HAP-1 (cell line): ENCODE results near the gene CACNA1I.
A peak's percentile ranks its signal among the peaks of the same experiment; 100 is the strongest.

ENCODE experiments used
- DNase-seq, 2 experiments: peaks; one replicate each; pipeline ENCODE4 v3.0.0-alpha.2; 2016 to 2020; ENCODE audit warnings: low spot score in 2 of 2
- H3K27me3 ChIP-seq: fragments of 250-450 bp; sonication (Bioruptor Pico); 2 replicates; pipeline ENCODE4 v1.5.1; 2020; ENCODE audit warnings: low read depth, mild to moderate bottlenecking, moderate library complexity
- H3K36me3 ChIP-seq: fragments of 250-450 bp; sonication (Bioruptor Pico); replicated peaks from 2 replicates; pipeline ENCODE4 v1.5.1; 2020; ENCODE audit warnings: mild to moderate bottlenecking
- H3K4me1 ChIP-seq: fragments of 250-450 bp; sonication (Bioruptor Pico); 2 replicates; pipeline ENCODE4 v1.5.1; 2020; ENCODE audit warnings: mild to moderate bottlenecking
- H3K4me3 ChIP-seq: fragments of 250-450 bp; sonication (Bioruptor Pico); 2 replicates; pipeline ENCODE4 v1.5.1; 2020; ENCODE audit warnings: mild to moderate bottlenecking, moderate library complexity
- H3K9me3 ChIP-seq: fragments of 250-450 bp; sonication (Bioruptor Pico); 2 replicates; pipeline ENCODE4 v1.5.1; 2020; ENCODE audit warnings: mild to moderate bottlenecking, moderate library complexity
- in situ Hi-C: fragments of 300-500 bp; cut with MboI; formaldehyde crosslinking; loops from 3 replicates; pipeline ENCODE4 v1.14.3; 2020; ENCODE audit warnings: low sequenced_read_pairs, inconsistent platforms, mixed read lengths

The CACNA1I gene

GRCh38 chr22:39529487-39529851, 41.1 kb upstream of the CACNA1I start:
- in situ Hi-C loops: loop anchor here (10.0 kb wide), 1 partner anchor 355 kb away; no protein-coding TSS in a partner anchor
- Histone ChIP-seq H3K4me3 (no peak overlapping the region), H3K27me3 (no peaks in the 10 kb centered on the region), H3K9me3 (no peaks in the 10 kb centered on the region; the same call in 1 of the 2 replicates), H3K36me3 (peaks cover 52% of the 10 kb centered on the region), H3K4me1 (peaks cover 22% of the 10 kb centered on the region)
- DNase-seq: no peak

- peaks cover 45% of the 10 kb centered on the region for H3K36me3 ChIP-seq
- no peak overlapping the region for H3K4me3 ChIP-seq
Measured at GRCh38 chr22:39530116-39530515, 40.4 kb upstream of the CACNA1I start.

GRCh38 chr22:39530692-39531331, 39.7 kb upstream of the CACNA1I start:
- no peaks in the 10 kb centered on the region; the same call in 1 of the 2 replicates for H3K9me3 ChIP-seq
- no peaks in the 10 kb centered on the region for H3K27me3 ChIP-seq
- peak overlapping the region; percentile 95; the same call in 1 of the 2 replicates for H3K4me3 ChIP-seq
- peak; percentile 53 to 77 for DNase-seq
- H3K36me3 ChIP-seq: peaks cover 40% of the 10 kb centered on the region
- in situ Hi-C loops: loop anchor here (10.0 kb wide), 2 partner anchors 664 to 814 kb away; partner anchors contain the start of gene ADSL
- H3K4me1 ChIP-seq: peaks cover 28% of the 10 kb centered on the region

More at GRCh38 chr22:39530116-39530515, 40.4 kb upstream of the CACNA1I start:
- DNase-seq: no peak
- peaks cover 28% of the 10 kb centered on the region for H3K4me1 ChIP-seq
- no peaks in the 10 kb centered on the region for H3K27me3 ChIP-seq
- in situ Hi-C loops: loop anchor here (10.0 kb wide), 2 partner anchors 665 to 815 kb away; partner anchors contain the start of gene ADSL
- H3K9me3 ChIP-seq: no peaks in the 10 kb centered on the region; the same call in 1 of the 2 replicates

GRCh38 chr22:39532215-39533073, 38.1 kb upstream of the CACNA1I start, which contains the start of gene RPS19BP1:
RPS19BP1 (minus strand) TSS chr22:39532748; CDS start chr22:39532738, 10 bp downstream.
- peak; percentile 99 to 100 for DNase-seq
- Histone ChIP-seq H3K4me3 (peak within 1 kb of the TSS; percentile 95), H3K36me3 (peaks cover 37% of the 10 kb centered on the region), H3K9me3 (no peaks in the 10 kb centered on the region; the same call in 1 of the 2 replicates), H3K27me3 (no peaks in the 10 kb centered on the region), H3K4me1 (peaks cover 28% of the 10 kb centered on the region)
- in situ Hi-C loops: loop anchor here (10.0 kb wide), 2 partner anchors 662 to 812 kb away; partner anchors contain the start of gene ADSL

- in situ Hi-C loops: loop anchor here (10.0 kb wide), 2 partner anchors 661 to 811 kb away; partner anchors contain the start of gene ADSL
- H3K4me3 ChIP-seq: no peak overlapping the region
- H3K4me1 ChIP-seq: peaks cover 28% of the 10 kb centered on the region
- H3K27me3 ChIP-seq: no peaks in the 10 kb centered on the region
- peaks cover 21% of the 10 kb centered on the region for H3K36me3 ChIP-seq
- H3K9me3 ChIP-seq: no peaks in the 10 kb centered on the region; the same call in 1 of the 2 replicates
- DNase-seq: no peak
Measured at GRCh38 chr22:39534092-39534506, 36.5 kb upstream of the CACNA1I start.

- H3K27me3 ChIP-seq: no peaks in the 10 kb centered on the region
- in situ Hi-C loops: loop anchor here (5.0 to 10.0 kb wide), 3 partner anchors 493 to 810 kb away; partner anchors contain the start of gene ADSL
- DNase-seq: peak; percentile 61 to 94
- H3K4me1 ChIP-seq: peaks cover 28% of the 10 kb centered on the region
- H3K9me3 ChIP-seq: no peaks in the 10 kb centered on the region; the same call in 1 of the 2 replicates
- H3K36me3 ChIP-seq: peaks cover 15% of the 10 kb centered on the region
- peak overlapping the region; percentile 6; the same call in 1 of the 2 replicates for H3K4me3 ChIP-seq
Measured at GRCh38 chr22:39534591-39535356, 35.8 kb upstream of the CACNA1I start.

- Histone ChIP-seq H3K36me3 (peaks cover 10% of the 10 kb centered on the region), H3K9me3 (no peaks in the 10 kb centered on the region; the same call in 1 of the 2 replicates), H3K27me3 (no peaks in the 10 kb centered on the region), H3K4me1 (peaks cover 28% of the 10 kb centered on the region), H3K4me3 (no peak overlapping the region)
- in situ Hi-C loops: loop anchor here (5.0 to 10.0 kb wide), 3 partner anchors 492 to 809 kb away; partner anchors contain the start of gene ADSL
- DNase-seq: no peak
Measured at GRCh38 chr22:39535357-39535725, 35.2 kb upstream of the CACNA1I start.

GRCh38 chr22:39535831-39536449, 34.6 kb upstream of the CACNA1I start:
- H3K4me3 ChIP-seq: no peak overlapping the region
- no peaks in the 10 kb centered on the region for H3K27me3 ChIP-seq
- peaks cover 26% of the 10 kb centered on the region for H3K4me1 ChIP-seq
- no peaks in the 10 kb centered on the region; the same call in 1 of the 2 replicates for H3K9me3 ChIP-seq
- peaks cover 6% of the 10 kb centered on the region for H3K36me3 ChIP-seq
- DNase-seq: no peak
- in situ Hi-C loops: loop anchor here (5.0 to 10.0 kb wide), 3 partner anchors 491 to 809 kb away; partner anchors contain the start of gene ADSL

GRCh38 chr22:39536711-39537110, 33.8 kb upstream of the CACNA1I start:
- no peak for DNase-seq
- no peaks in the 10 kb centered on the region for H3K27me3 ChIP-seq
- peaks cover 3% of the 10 kb centered on the region; the same call in 1 of the 2 replicates for H3K36me3 ChIP-seq
- H3K9me3 ChIP-seq: no peaks in the 10 kb centered on the region
- in situ Hi-C loops: loop anchor here (5.0 to 10.0 kb wide), 3 partner anchors 491 to 808 kb away; partner anchors contain the start of gene ADSL
- H3K4me3 ChIP-seq: no peak overlapping the region
- H3K4me1 ChIP-seq: peaks cover 19% of the 10 kb centered on the region

- H3K27me3 ChIP-seq: no peaks in the 10 kb centered on the region
- H3K9me3 ChIP-seq: no peaks in the 10 kb centered on the region
- no peaks in the 10 kb centered on the region for H3K36me3 ChIP-seq
- H3K4me1 ChIP-seq: peaks cover 19% of the 10 kb centered on the region
- no peak overlapping the region for H3K4me3 ChIP-seq
- peak in 1 of 2 experiments; percentile 62 for DNase-seq
- in situ Hi-C loops: loop anchor here (5.0 to 10.0 kb wide), 3 partner anchors 489 to 807 kb away; partner anchors contain the start of gene ADSL
Measured at GRCh38 chr22:39537975-39538374, 32.6 kb upstream of the CACNA1I start.

GRCh38 chr22:39543095-39543494, 27.5 kb upstream of the CACNA1I start:
- no peaks in the 10 kb centered on the region for H3K36me3 ChIP-seq
- in situ Hi-C loops: no loop called here
- H3K9me3 ChIP-seq: no peaks in the 10 kb centered on the region
- H3K27me3 ChIP-seq: peaks cover 15% of the 10 kb centered on the region
- H3K4me1 ChIP-seq: no peaks in the 10 kb centered on the region; the same call in 1 of the 2 replicates
- DNase-seq: peak in 1 of 2 experiments; percentile 70
- H3K4me3 ChIP-seq: no peak overlapping the region
